ENCODE measurements around the gene BANF2. TPM values are rescaled to one million over a fixed set of nuclear protein-coding genes. Genes with fewer than 3 reads are reported as not detected.

Gene BANF2
- total RNA-seq, 1 experiment from 2014 or later: not detected

- H2AFZ ChIP-seq (ENCODE audit: low read length): no peak overlapping the region
- Mint-ChIP-seq H3K27ac (peak overlapping the region; percentile 76 to 95 (median 93); a peak in 5 of 7 replicates), H3K9me3 (peaks cover 11 to 16% of the 10 kb centered on the region in 2 experiments), H3K36me3 (ENCODE audit: insufficient read depth in 1 of 3, low read depth in 3 of 3) (peaks cover 35 to 40% (median 39%) of the 10 kb centered on the region in 3 experiments), H3K27me3 (ENCODE audit: low read depth) (no peaks in the 10 kb centered on the region; the same call in 1 of the 2 replicates), H3K4me1 (peaks cover 39 to 53% of the 10 kb centered on the region in 2 experiments), H3K4me3 (no peak overlapping the region)
- H3K56ac ChIP-seq (ENCODE audit: insufficient read length, low read depth, low read length): no peak overlapping the region
- H3K18ac ChIP-seq (ENCODE audit: insufficient read length, low read depth, low read length): no peak overlapping the region
- H2BK12ac ChIP-seq (ENCODE audit: insufficient read length, low read depth, low read length): no peak overlapping the region
- no peak overlapping the region for H2BK120ac ChIP-seq (ENCODE audit: low read depth, low read length, poor library complexity, severe bottlenecking)
- no peak overlapping the region for H2BK20ac ChIP-seq (ENCODE audit: low read depth, low read length, poor library complexity, severe bottlenecking)
- no peaks in the 10 kb centered on the region for H3K9me3 ChIP-seq (ENCODE audit: control insufficient read depth, low read depth, low read length)
- DNase-seq: peak; percentile 65
- no peak overlapping the region for H2AK5ac ChIP-seq (ENCODE audit: insufficient read length, low read length)
- H3K4me2 ChIP-seq (ENCODE audit: insufficient read depth, insufficient read length, low read length): no peak overlapping the region
- H3K4me1 ChIP-seq (ENCODE audit: insufficient read depth, low read length): peaks cover 2% of the 10 kb centered on the region; the same call in 1 of the 2 replicates
- peaks cover 21% of the 10 kb centered on the region; the same call in 1 of the 2 replicates for H3K79me2 ChIP-seq (ENCODE audit: insufficient read depth, low read length)
- no CpG with 5 or more reads among the region's 7 CpGs for WGBS (ENCODE audit: extremely low coverage, insufficient read length, low lambda C conversion rate)
- no peak overlapping the region for H4K8ac ChIP-seq (replicated peaks; ENCODE audit: insufficient read length, low read depth, low read length)
- no peak overlapping the region for H2BK5ac ChIP-seq (ENCODE audit: insufficient read length, low read length)
- H2BK15ac ChIP-seq (ENCODE audit: low read depth, low read length): no peak overlapping the region
- no peak overlapping the region for H3K14ac ChIP-seq (ENCODE audit: insufficient read depth, low read length)
- no peak overlapping the region for H3T11ph ChIP-seq (ENCODE audit: low read length)
- TF ChIP-seq CTCF (conservative IDR thresholded peaks at IDR 0.05): peak; percentile 92
- H3K23ac ChIP-seq (ENCODE audit: insufficient read length, low read depth, low read length): no peak overlapping the region
- H3K4ac ChIP-seq (ENCODE audit: low read depth, low read length): no peak overlapping the region; the same call in 1 of the 2 replicates
- no peaks in the 10 kb centered on the region for H3K27me3 ChIP-seq (ENCODE audit: insufficient read depth, low read length)
- H3K27ac ChIP-seq (ENCODE audit: insufficient read length, low read depth, low read length): no peak overlapping the region
- H4K91ac ChIP-seq (ENCODE audit: insufficient read length, low read depth, low read length): no peak overlapping the region
- H4K20me1 ChIP-seq (ENCODE audit: control insufficient read depth, insufficient read depth, insufficient read length): no peaks in the 10 kb centered on the region
- no peaks in the 10 kb centered on the region for H3K23me2 ChIP-seq (ENCODE audit: insufficient read length, low read depth, low read length, poor library complexity, severe bottlenecking)
- H4K5ac ChIP-seq (ENCODE audit: insufficient read length, low read depth, low read length): no peak overlapping the region
- peaks cover 4% of the 10 kb centered on the region for H3K79me1 ChIP-seq (ENCODE audit: insufficient read depth, low read depth, low read length, poor library complexity, severe bottlenecking)
- H3K9ac ChIP-seq (ENCODE audit: extremely low read depth, insufficient read length, low read length): no peak overlapping the region
These were observed 45.0 kb upstream of the BANF2 start for GRCh38 chr20:17654649-17655285.
